ENCODE results near the gene SPOCK1.

Gene SPOCK1

DNA sequence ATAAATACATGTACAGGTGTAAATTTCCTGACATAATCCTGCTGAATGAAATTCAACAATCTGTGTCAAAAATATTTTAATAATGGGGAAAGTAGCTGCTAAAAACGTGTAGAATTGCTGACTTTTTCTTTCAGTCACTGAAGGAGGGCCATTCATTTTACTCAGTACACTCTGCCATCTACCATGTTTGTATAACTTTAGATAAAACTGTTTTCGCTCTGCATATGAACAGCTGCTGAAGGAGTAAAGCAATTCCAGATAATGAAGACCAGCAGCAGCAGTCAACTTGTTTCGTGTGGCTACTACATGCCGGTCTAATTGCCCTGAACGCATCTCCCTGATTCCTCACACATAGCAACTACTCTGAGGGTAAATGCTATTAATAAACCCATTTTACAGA lies 380.5 kb downstream of the SPOCK1 start:
- DNase-seq = no peak

DNA sequence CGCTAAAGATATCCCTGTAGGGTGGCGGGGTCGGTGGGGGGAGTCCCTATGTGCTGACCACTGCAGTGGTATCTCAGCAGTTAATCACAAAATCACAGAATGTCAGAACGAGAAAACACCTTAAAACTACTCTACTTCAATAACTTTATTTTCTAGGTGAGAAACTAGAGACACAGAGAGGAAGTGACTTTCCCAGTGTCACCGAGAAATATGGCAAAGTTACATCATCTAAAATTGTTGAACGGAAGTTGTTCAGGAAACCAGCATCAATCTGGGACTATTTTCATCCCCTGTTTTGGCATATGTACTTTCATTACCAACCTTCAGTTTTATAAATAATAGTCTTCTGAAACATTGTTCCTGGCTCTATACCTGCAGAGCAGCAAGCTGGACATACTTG lies 384.0 kb downstream of the SPOCK1 start:
- no peak for DNase-seq

GRCh38 chr5:137114529-137114928 lies 384.6 kb downstream of the SPOCK1 start:
- DNase-seq = no peak

DNA sequence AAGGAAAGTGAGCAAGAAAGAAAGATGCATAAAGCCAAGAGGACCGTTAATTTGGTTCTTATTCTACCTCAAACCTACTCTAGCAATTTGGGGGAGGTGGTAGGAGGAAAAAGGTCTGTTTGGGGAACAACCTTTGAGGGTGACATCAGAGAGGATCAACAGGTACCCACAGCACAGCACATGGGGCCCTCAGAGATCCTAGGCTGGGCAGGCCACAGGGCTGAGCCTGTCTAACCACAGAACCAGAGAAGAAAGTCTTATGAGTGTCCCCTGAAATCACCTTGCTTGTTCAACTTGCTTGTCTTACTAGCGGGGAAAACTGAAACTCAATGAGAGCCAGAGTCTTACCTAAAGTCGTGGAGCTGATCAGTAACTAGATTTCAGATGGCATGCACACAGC lies 385.2 kb downstream of the SPOCK1 start:
- DNase-seq = no peak

- DNase-seq = no peak
Measured at GRCh38 chr5:137113161-137113560, 386.0 kb downstream of the SPOCK1 start.

DNA sequence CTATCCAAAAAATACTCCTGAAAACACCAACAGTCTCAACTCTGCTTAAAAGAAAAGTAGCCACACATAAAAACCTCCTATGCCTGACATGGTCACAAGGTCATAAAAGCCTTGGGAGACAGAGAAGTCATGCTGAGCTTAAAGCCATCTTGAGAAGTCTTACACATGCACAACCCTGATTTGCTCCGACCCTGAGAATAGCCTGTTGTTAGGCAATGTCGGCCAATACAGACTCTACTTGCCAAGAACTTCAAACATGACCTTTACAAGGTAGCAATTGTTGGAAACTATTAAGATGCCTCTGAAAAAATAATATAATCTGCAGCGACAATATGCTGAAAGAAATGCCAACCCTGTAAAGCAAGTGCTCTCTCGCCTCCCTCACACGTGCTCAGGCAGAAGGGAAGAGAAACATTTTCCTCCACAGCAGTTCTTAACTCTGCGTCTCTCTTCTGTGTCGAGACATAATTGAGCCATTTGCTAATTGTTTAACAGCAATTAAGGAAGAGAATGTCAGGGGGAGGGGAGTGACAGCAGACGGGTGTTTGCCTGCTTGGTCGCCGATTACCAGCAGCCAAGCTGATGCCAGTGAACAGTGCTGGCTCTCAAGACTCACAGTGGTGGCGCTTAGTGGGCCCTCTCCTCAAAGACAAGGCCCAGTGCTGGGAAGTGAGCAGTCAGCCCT lies 393.6 kb downstream of the SPOCK1 start:
- no peak for DNase-seq

DNA sequence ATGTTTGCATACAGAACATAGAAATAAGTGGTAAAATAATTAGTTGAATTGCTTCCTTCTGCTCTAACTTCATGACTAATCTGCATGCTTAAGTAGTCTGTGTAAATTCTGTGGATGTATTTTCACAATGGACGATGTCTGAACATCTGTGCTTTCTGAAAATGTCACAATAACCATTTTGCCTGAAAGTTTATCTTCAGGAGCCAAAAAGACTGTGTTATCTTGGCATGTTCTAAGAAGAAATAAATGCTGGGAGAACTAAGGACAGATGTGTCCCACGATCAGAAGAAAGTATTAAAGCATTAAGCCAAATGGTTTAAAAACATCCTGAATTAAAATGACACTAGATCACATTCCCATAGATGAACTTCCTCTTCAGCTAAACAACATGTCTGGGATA lies 397.6 kb downstream of the SPOCK1 start:
- no peak for DNase-seq

GRCh38 chr5:137099651-137100050 lies 399.5 kb downstream of the SPOCK1 start:
- DNase-seq = no peak

- DNase-seq = no peak
Measured at GRCh38 chr5:137098663-137099062, 400.5 kb downstream of the SPOCK1 start.

- no peak for DNase-seq
Measured at GRCh38 chr5:137098238-137098637, 400.9 kb downstream of the SPOCK1 start.

GRCh38 chr5:137097203-137097602 lies 401.9 kb downstream of the SPOCK1 start:
- no peak for DNase-seq

- DNase-seq = no peak
Measured at GRCh38 chr5:137096149-137097103, 402.7 kb downstream of the SPOCK1 start.

GRCh38 chr5:137095597-137095996 lies 403.5 kb downstream of the SPOCK1 start:
- DNase-seq = no peak

DNA sequence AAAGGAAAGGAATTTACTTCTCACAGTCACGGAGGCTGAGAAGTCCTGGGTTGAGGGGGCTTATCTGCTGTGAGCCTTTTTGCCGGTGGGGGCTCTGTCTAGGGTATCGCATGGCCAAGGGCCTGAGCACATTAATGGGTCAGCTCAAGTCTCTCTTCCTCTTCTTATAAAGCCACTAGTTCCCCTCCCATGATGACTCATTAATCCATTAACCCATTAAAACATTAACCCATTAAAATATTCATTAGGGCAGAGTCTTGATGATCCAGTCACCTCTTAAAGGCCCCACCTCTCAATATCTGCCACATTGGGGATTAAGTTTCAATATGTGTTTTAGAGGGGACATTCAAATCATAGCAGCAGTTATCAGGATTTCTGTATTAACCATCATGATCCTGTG lies 406.3 kb downstream of the SPOCK1 start:
- no peak for DNase-seq

- DNase-seq = peak in 24 of 51 donors; percentile 4 to 66 (median 23)
Measured at GRCh38 chr5:137091472-137091871, 407.7 kb downstream of the SPOCK1 start.

DNA sequence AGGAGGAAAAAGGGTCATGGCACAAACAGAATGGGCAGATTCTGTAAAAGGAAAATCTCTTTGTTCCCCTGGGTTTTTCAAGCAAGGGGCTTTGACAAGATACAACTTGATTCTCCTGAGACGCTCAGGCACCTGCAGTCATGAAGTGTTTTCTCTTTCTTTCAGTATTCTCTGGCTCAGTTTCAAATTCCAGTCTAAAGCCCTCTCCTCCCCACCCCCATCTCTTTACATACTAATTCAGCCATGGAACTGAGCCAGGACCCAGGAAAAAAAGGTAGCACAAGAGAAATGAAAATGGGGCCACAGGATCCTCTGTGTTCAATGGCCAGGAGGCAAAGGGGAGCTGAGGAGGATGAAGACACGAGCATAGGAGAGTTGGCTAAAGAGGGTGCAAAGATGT lies 408.4 kb downstream of the SPOCK1 start:
- DNase-seq = no peak

GRCh38 chr5:137090151-137090550 lies 409.0 kb downstream of the SPOCK1 start:
- no peak for DNase-seq

GRCh38 chr5:137088175-137088574 lies 411.0 kb downstream of the SPOCK1 start:
- no peak for DNase-seq

DNA sequence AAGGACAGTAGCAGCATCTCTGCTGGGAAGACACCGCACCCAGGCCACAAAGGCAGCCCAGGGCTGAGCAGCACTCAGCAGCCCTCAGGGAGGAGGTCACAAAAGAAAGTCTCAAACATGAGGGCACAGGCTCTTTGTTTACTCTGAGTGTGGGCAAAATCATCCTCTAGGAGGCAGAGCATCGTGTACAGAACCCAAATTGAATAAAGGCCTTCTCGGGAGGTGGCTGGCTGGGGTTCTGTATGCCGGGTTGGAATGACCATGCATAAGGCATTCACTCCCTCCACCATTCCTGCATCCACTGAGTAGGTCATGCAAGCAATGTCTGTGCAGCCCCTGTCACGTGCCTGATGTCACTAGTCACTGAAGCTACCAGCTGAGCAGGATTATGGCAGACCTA lies 412.8 kb downstream of the SPOCK1 start:
- DNase-seq = peak in 1 of 51 donors; percentile 8

DNA sequence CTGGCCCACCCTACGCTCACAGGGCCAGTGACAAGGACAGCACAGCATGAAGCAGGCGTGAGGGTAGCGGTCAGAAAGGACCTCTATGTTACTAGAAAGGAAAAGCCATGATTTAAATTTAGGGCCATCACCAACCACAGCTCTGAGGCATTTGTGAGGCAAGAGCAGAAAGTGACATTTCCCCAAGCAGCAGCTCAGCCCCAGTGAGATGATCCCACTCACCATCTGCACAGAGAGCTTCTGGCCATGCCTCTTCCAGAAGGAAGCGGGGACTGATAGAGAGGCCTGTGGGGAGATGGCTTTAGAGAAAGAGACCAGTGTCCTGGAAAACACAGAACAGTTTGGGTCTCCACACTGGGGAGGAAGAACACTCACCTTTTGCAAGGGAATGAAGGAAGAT lies 413.9 kb downstream of the SPOCK1 start:
- peak in 1 of 51 donors; percentile 22 for DNase-seq

GRCh38 chr5:137084016-137084415 lies 415.1 kb downstream of the SPOCK1 start:
- DNase-seq = no peak

GRCh38 chr5:137082951-137083350 lies 416.2 kb downstream of the SPOCK1 start:
- no peak for DNase-seq

GRCh38 chr5:137078171-137078665 lies 420.9 kb downstream of the SPOCK1 start:
- peak in 1 of 51 donors; percentile 33 for DNase-seq

All from hypothalamus (tissue), 51 donors.